GM19328 (cell line): ENCODE measurements around the gene RIN3.
A peak's percentile ranks its signal among the peaks of the same experiment; 100 is the strongest.
"Not testable (repeated sequence)": the region's sequence is repeated elsewhere in the genome, so short reads cannot be mapped to it uniquely, and the experiment has no call there.

Source experiments
- ATAC-seq: cut with Tn5 transposase; IDR thresholded peaks from one replicate; pipeline ENCODE4 v1.9.1; 2021; ENCODE audit warnings: mild to moderate bottlenecking, moderate library complexity; ENCODE audit not compliant: unreplicated experiment

Gene RIN3

DNA sequence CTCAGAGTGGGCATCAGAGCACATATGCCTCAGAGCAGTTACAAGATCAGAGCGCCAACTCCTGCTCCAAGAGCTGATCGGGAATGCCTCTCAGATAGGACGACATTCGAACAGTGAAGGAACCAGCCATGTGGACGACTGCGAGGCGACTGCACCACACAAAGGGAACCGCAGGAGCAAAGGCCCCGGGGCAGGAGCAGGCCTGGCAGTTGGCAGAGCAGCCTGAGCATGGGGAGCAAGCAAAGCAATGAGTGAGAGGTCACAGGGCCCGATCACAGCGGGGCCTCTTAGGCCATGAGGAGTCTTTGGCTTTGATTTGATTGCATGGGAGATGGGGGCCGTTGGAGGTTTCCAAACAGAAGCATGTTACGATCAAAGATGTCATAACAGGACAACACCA, 144.6 kb downstream of the RIN3 start:
- no peak for ATAC-seq

DNA sequence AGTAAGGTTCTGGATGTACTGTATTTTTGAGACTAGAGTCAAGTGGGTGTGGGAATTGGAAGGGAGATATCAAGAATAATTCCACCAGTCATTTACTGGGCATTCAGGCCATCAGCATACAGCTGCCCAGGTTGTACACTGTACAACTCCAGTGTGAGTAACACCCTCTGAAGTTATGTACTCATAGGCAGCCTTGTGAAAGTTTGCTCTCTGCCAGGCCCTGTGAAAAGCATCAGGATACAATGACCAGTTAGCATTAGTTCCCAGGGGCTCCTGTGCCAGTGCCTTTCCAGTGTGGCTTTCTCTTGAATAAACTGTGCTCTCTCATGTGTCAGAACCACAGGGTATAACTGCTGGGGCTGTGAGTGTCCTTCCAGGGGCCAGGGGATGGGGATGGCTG, 145.1 kb downstream of the RIN3 start:
- no peak for ATAC-seq

DNA sequence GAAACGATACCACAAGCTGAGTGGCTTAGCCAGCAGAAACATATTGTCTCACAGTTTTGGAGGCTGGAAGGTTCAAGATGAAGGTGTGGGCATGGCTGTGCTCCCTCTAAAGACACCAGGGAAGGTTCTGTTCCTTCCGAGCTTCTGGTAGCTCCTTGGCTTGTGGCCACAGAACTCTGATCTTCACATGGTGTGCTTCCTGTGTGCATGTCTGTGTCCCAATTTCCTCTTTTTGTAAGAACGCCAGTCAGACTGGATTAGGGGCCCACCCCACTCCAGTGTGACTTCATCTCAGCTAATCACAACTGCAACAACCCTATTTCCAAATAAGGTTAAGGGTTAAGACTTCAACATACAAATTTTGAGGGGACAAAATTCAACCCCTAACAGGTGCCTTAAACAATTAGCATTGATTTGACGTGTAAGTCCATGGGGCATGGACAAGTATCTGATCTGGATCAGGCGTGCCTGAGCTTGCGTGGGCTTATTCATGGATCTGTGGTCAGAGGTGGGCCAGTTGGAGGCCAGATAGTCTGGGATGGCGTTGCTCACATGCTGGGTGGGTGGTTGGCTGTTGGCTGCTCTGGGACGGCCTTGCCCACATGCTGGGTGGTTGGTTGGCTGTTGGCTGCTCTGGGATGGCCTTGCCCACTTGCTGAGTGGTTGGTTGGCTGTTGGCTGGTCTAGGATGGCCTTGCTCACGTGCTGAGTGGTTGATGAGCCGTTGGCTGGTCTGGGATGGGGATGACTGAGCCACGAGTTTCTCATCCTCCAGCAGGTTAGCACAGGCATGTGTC, 146.4 kb downstream of the RIN3 start:
- ATAC-seq, result no peak

DNA sequence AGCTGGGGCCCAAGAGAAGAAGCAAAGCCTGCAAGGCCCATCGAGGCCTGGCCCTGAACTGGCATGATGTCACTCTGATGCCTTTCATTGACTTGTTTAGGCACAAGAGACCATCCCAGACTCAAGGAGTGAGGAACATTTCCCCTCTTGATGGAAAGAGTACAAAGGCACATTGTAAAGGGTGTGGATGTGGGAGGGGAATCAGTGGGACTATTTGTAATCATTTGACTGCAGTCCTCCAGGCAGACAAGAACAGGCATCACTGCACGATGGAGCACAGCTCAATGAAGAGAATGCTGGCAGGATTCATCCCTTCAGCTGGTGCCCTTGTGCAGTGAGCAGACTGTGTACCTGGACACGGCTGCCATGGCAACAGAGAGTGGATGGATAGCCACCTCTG, 147.0 kb downstream of the RIN3 start:
- ATAC-seq, result no peak

DNA sequence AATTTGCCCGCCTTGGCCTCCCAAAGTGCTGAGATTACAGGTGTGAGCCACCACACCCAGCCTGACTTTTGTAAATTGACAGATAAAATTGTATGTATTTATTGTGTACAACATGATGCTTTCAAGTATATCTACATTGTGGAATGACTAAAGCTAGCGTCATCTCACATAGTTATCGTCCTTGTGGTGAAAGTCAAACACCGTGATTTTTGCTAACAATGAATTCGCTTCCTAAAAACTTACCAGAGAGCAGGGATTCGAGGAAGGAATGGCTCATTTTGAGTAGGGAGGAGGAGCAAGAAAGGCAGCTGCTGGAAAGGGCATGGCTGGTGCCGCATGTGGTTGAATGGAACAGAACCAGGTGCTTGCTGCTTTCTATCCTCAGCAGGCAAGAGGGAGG, 149.5 kb downstream of the RIN3 start:
- no peak for ATAC-seq

DNA sequence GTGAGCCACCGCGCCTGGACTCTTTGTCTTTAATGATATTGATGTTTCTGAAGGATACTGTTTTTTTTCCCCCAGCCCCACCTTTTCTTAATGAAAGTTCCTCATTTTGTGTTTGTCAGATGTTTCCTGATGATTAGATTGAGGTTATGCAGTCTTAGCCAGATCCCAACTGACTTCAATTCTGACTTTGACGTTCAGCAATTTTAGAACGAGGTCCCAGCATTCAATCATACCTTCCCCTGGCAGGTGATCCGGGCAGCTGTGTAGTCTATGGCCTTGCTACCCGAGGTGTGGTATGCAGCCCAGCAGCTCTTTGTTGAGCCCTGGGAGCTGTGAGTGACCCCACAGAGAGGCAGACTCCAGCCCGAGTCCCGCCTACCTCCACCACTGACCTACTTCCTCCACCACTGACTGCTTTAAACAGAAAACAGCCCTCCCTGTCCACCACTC, 152.1 kb downstream of the RIN3 start:
- ATAC-seq, result no peak

DNA sequence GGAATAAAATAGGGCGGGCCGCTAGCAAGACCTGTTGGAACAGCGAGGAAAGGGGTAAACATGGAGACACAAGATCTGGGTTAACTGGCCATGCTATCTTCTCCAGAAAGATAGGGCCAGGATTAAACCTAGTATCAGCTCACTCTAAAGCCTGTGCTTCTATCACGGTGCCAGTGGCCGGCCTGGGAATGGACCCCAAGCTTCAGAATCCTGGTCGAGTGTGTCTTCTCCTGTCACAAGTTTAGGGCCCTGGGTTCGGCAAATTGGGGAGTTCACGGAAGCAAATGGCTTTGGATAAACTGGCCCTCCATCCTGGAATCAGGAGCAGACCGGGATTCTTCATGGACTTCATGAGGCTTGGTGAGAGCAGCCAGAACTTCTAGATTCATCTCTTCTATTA, 152.7 kb downstream of the RIN3 start:
- no peak for ATAC-seq

DNA sequence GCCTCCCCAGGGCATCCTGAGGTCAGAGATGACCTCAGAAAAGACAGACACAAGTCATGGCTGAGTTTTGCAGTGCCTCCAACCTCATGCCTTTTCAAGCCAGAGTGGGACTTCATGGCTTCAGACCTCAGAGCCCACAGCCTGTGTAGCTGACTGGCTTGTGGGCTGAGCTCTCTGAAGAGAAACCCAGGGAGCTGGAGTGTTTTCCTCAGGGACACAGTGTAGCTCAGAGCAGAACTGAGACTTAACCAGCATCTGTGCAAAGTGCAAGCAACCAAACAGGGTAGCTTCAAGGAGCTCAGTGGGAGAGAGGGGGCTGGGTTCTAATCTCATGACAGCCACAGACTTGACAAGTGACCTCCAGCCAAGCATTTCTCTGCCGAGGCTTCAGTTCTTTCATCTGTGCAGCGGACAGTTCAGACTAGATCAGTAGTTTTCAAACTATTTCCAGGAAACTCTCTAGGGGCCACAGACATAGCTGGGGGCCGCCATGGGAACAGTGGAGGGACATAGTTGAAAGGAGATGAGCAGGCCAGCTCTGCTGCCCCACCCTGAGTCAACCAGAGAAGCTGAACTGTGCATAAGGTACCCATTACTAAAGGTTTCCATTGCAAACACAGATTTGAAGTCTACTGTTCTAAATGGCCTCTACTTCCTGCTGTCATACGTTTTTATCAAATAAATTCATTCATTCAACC, 154.8 kb downstream of the RIN3 start:
- no peak for ATAC-seq

DNA sequence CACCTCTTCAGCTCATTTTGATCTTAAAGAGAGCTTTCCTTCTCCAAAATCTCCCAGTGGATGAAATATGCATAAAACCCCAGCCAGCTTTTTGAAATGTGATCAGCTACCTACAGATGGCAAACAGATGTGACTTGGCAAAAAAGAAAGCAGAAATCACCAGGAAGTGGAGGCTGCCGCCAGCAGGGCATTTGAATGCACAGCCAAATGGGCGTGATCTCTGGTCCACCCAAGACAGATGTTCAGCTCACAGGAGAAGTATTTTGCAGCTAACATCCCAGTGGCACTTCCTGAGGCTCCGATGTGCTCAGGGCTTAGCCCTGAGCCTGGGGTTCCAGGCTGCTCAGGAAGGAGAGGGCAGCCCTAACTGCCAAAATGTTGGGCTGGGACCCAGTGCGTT, 156.6 kb downstream of the RIN3 start:
- ATAC-seq, result no peak

DNA sequence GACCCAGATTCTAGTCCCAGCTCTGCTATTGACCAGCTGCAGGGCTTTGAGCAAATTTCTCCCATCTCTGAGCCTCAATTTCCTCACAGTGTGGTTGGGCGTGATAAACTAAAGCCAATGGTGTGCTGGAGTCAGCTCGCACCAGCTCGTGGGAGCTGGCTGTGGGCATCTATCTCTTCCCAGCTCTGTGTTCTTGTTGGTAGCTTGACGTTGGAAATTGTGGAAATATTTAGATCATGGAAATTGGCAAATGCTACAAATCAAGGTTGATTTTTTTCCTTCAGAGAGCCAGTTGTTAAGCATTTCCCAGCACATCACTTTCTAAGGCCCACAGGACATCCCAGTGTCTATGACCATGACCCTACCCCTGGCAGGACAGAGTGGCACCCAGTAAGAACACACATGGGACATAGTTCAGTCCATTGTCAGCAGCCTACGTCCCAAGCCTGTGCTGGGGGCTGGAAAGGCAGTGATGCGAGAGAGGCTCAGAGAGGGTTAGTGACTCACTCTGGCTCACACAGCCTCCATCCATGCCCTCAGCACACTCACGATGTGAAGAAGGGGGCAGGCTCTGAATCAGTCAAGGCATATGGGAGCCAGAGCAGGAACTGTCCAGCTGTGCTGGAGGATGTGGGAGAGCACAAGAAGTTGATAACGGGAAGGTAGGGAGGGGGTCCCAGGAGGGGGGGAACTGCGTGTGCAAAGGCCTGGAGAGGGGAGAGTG, 157.2 kb downstream of the RIN3 start:
- no peak for ATAC-seq

DNA sequence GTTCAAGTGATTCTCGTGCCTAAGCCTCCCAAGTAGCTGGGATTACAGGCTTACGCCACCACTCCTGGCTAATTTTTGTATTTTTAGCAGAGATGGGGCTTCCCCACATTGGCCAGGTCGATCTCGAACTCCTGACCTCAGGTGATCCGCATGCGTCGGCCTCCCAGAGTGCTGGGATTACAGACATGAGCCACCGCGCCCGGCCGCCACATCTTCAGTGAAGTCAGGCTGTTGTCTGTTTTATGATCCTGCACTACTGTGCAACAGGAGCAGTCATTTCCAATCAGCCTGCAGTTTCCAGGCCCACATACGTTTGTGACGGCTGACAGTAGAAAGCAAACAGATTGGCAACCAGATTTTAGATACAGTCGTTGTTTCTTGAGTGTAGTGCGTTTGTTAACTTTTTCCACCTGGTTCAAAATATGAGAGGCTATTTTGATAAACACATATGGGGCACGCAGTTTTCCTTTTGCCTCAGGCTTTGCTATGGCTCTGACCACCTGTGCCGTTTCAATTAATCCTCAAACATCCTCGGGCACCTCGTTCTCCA, 160.1 kb downstream of the RIN3 start:
- no peak for ATAC-seq

DNA sequence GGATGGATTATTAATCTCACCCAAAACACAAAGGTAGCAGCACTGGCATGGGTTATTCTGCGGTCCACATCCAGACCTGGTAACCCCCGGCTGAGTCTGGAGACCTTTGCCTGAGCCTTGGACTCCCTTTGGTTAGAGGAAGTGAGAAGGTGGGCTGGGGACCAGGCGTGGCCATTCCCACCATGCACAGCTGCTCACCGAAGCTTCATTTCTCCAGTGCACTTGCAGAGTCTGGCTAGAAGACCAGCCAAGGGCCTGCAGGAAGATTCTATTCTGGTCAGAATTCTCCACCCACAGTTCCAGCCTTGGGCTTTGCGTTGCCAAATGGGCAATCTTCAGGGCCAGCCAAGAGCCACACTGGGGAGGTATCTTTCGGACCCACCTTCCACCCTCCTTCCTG, 161.8 kb downstream of the RIN3 start:
- ATAC-seq, result no peak

DNA sequence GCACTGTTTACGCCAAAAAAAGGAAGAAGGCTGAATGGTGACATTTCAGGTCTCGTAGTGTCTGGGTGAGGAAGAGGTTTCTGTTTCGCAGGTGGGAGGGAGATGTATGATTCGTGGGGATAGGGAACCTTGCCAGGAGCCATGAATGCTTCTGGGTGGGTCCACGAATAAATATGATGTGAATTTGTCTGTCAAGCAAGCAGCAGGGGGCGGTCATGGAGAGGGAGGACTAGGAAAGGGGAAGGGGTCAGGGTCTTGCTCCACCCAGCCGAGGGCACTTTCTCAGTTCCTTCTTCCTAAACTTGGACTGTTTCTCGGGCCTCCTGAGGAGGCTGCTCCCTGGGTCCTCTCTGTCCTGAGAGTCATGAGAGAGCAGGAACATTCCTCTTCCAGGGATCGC, 162.4 kb downstream of the RIN3 start:
- ATAC-seq, result no peak

DNA sequence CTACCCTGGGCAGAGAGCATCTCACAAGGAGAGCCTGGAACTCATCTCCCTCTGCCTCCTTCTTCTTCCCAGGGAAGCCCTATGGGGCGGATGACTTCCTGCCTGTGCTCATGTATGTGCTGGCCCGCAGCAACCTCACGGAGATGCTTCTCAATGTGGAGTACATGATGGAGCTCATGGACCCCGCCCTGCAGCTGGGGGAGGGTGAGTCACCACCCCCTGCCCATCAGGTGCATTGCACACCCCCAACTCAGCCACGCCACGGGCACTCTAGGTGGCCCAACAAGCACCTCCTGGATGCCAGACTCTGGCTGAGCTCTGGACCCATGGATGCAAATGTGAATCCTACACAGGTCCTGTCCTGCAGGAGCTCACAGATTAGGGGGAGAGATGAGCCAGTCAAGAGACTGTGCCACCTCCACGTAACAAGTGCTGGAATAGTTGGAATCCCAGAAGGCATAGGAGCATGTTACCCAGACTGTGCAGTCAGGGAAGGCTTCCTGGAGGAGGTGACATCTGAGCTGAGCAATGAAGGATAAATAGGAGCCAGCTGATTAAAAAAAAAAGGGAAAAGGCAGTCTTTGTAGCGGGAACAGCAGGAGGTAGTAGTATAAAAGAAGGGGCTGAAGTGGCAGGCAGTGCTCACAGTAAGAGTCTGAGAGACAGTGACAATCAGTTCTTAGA, 163.0 kb downstream of the RIN3 start:
- ATAC-seq, result no peak

DNA sequence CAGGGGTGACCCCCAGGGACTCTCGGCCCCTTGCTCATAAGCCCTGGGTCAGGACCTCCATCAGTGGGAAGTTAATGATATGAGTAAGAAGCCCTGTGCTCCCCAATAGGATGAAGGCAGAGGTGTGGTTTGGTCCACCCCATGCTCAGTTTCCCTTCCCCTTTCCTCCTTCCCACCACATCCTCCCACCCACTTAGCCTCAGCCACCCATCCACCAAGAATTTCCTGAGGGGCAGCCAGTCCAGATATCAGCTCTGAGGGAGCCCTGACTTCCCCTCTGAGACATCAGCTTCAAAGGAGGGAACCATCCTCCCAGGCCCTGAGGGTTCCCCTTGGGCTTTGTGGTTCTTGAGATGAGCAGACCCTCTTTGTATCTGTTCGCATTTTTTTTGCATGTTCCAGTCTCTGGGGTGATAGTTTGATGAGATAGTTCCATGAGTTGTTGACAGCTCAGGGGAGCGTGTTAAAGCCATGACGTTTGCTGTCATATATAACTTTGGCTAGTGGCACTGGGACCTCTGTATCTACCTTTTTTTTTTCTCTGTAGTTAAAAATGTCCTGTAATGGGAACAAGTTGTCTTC, 163.6 kb downstream of the RIN3 start:
- peak; percentile 73 for ATAC-seq

DNA sequence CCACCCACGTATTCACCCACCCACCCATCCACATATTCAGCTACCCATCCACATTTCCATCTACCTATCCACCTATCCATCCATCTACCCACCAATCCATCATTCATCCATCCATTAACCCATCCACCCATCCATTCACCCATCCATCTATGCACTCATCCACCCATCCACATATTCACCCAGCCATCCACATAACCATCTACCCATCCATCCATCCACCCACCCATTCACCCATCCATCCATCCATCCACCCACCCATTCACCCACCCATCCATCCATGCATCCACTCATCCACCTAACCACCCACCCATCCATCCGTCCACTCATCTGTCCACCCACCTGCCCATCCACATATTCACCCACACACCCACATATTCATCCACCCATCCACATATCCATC, 164.4 kb downstream of the RIN3 start:
- ATAC-seq, result no peak

DNA sequence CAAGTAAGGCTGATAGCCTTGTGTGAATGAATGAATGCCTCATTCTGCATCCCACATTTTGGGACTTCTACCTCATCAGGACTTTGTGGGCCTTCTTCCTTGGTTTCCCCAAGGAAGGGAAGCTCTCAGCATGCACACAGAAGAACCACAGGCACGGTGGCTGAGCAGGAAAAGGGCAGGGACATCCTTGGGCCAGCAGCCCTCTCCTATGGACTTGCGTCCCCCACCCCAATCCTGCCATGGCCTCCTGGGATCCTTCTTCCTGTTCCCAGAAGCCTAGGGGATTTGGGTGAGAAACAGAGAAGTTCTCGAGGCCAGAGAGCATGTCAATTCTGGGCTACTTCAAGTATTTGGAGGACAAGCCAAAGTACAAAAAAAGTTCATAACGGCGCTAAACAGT, 165.2 kb downstream of the RIN3 start:
- no peak for ATAC-seq

DNA sequence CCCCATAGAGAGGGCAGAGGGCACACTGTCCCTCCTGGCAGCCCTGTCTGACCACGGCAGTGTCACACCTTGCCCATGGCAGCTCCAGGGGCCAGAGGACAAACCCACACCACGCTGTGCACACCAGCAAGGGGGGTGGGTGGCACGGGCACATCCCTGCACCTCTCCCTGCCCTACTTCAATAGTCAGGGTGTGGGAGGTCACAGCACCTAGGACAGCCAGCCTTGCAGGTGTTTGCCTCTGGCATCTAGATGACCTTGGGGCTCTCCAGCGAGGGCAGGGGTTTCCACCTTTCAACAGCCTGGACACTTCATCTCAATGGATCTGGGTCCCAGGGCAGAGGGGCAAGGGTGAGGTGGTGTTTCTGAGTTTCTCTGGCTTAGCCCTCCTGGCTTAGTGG, 165.7 kb downstream of the RIN3 start:
- ATAC-seq, result no peak

DNA sequence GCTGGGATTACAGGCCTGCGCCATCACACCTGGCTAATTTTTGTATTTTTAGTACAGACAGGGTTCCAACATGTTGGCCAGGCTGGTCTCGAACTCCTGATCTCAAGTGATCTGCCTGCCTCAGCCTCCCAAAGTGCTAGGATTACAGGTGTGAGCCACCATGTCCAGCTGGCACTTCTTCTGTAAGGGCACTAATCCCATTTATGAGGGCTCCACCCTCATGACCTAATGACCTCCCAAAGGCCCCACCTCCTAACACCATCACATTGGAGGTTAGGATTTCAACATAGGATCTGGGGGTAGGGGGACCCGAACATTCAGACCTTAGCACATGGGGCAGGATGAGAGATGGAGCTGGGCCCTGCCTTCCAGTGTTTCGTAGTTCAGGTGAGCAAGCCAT, 166.7 kb downstream of the RIN3 start:
- not testable (repeated sequence) for ATAC-seq

DNA sequence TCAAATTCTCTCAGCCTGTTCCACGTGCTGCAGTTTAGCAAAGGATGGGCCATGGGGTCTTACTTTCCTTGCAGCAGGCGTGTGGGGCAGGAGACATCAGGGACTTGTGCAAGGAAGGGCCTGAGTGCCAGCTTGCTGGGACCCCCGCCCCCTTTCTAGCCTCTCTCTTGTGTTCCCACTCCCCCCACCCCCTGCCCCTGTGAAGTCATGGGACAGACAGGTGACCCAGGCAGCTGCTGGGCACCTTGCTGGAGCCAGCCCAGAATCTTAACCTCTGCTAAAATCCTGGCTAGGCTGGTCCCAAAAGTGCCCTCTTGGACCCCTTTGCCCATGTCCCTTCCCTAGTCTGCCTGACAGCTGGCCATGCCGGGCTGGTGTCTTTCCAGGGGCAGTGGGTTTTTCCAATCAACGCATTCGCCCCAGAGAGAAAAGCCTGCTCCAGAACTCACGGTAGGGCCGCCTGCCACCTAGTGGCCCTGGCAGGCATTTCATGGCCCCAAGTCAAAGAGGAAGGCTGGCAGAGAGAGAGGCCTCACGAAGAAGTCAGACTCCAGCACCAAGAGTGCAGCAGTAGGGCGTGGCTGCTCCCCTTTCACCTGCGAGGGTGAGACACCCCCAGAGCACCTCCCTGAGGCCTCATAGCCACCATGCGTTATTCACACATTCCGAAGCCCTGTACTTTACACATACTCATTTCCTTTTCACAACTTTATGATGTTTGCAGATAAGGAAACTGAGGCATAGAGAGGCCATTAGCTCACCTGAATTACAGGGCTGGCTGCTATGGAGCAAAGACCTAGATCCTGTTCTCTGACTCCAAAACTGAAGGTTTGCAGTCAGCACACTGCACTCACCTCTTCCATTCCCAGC, 167.4 kb downstream of the RIN3 start:
- no peak for ATAC-seq
